Activated T-cell treated with anti-CD3 and anti-CD28 coated beads, Interleukin-2, amount 50 U/mL, for 4 hours (primary cell): Measurements from ENCODE around the gene STOML3. TPM values are rescaled to one million over a fixed set of nuclear protein-coding genes. Genes with fewer than 3 reads are reported as not detected.
"Not testable (repeated sequence)": the region's sequence is repeated elsewhere in the genome, so short reads cannot be mapped to it uniquely, and the experiment has no call there.

ENCODE experiments used
- ATAC-seq, 2 donors: fragments of 200-7000 bp; cut with Tn5 transposase; one replicate each; pipeline ENCODE4 v1.10.0; 2021
- DNase-seq: peaks from one replicate; pipeline ENCODE4 v3.0.0-alpha.2; 2020
- H3K27me3 Mint-ChIP-seq: one replicate; pipeline ENCODE4 v1.8.0; 2021; ENCODE audit warnings: low read depth, mixed read lengths
- H3K36me3 Mint-ChIP-seq: one replicate; pipeline ENCODE4 v1.8.0; 2022; ENCODE audit warnings: mixed read lengths; ENCODE audit not compliant: insufficient read depth
- H3K4me1 Mint-ChIP-seq: one replicate; pipeline ENCODE4 v1.8.0; 2021; ENCODE audit warnings: low read depth, mixed read lengths
- H3K4me3 Mint-ChIP-seq: one replicate; pipeline ENCODE4 v1.8.0; 2021; ENCODE audit warnings: mild to moderate bottlenecking, moderate library complexity, mixed read lengths
- H3K9me3 Mint-ChIP-seq: one replicate; pipeline ENCODE4 v1.8.0; 2021; ENCODE audit warnings: mixed read lengths
- total RNA-seq, 3 donors: library from RNA; stranded (reverse); gene quantifications; one replicate each; pipeline ENCODE4 v1.2.1, GENCODE V29; 2021

STOML3 gene
- total RNA-seq, 3 donors from 2014 or later, result not detected

- H3K36me3 Mint-ChIP-seq, result peaks cover 48% of the 10 kb centered on the region
- no peaks in the 10 kb centered on the region for H3K9me3 Mint-ChIP-seq
- no peaks in the 10 kb centered on the region for H3K27me3 Mint-ChIP-seq
- DNase-seq (no peak), ATAC-seq (peak in 1 of 2 donors; percentile 25)
- no peaks in the 10 kb centered on the region for H3K4me1 Mint-ChIP-seq
- H3K4me3 Mint-ChIP-seq, result no peak overlapping the region
Observed at GRCh38 chr13:39016787-39017186, 26.2 kb upstream of the STOML3 start.

DNA sequence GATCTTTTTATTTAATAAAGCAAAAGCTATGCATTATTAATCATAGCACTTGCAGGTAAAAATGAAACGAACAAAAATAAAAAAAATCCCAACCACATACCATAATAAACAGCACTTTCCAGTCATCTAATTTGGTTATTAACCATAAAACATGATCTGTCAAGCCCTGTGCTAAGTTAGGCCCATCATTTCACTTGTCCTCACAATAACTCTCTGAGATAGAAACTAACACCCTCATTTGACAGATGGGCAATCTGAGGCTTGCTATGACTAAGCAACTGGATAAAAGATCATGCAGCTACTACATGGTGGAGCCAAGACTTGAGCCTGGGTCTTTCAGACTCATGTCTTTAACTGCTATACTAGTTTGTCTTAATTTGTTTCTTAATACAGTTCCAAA lies 25.5 kb upstream of the STOML3 start:
- DNase-seq (no peak), ATAC-seq (peak; percentile 34 to 54)
- Mint-ChIP-seq H3K27me3 (no peaks in the 10 kb centered on the region), H3K9me3 (no peaks in the 10 kb centered on the region), H3K4me3 (no peak overlapping the region), H3K36me3 (peaks cover 48% of the 10 kb centered on the region), H3K4me1 (no peaks in the 10 kb centered on the region)

- ATAC-seq, result no peak
- Mint-ChIP-seq H3K27me3 (no peaks in the 10 kb centered on the region), H3K9me3 (no peaks in the 10 kb centered on the region), H3K36me3 (peaks cover 61% of the 10 kb centered on the region), H3K4me3 (no peak overlapping the region), H3K4me1 (no peaks in the 10 kb centered on the region)
- no peak for DNase-seq
Observed at GRCh38 chr13:39013462-39013861, 22.8 kb upstream of the STOML3 start.

- DNase-seq (no peak), ATAC-seq (no peak)
- Mint-ChIP-seq H3K9me3 (no peaks in the 10 kb centered on the region), H3K4me1 (no peaks in the 10 kb centered on the region), H3K27me3 (no peaks in the 10 kb centered on the region), H3K36me3 (peaks cover 62% of the 10 kb centered on the region), H3K4me3 (no peak overlapping the region)
Observed at GRCh38 chr13:39012608-39013007, 22.0 kb upstream of the STOML3 start.

DNA sequence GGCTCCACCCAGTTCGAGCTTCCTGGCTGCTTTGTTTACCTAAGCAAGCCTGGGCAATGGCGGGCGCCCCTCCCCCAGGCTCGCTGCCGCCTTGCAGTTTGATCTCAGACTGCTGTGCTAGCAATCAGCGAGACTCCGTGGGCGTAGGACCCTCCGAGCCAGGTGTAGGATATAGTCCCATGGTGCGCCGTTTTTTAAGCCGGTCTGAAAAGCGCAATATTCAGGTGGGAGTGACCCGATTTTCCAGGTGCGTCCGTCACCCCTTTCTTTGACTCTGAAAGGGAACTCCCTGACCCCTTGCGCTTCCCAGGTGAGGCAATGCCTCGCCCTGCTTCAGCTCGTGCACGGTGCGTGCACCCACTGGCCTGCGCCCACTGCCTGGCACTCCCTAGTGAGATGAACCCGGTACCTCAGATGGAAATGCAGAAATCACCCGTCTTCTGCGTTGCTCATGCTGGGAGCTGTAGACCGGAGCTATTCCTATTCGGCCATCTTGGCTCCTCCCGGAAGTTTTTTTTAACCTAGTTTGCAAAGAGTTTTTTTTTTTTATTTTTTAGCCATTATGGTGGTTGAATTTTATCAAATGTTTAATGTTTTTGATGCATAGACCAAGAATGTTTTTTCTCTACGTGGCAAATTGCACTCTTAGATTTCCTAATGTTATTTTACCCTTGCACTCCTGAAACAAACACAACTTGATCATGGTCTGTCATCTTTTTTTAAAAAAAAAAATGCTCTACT lies 15.9 kb upstream of the STOML3 start:
- not testable (repeated sequence) for H3K4me3 Mint-ChIP-seq, ATAC-seq, H3K4me1 Mint-ChIP-seq, H3K27me3 Mint-ChIP-seq, H3K9me3 Mint-ChIP-seq, DNase-seq
- H3K36me3 Mint-ChIP-seq, result peaks cover 27% of the 10 kb centered on the region

DNA sequence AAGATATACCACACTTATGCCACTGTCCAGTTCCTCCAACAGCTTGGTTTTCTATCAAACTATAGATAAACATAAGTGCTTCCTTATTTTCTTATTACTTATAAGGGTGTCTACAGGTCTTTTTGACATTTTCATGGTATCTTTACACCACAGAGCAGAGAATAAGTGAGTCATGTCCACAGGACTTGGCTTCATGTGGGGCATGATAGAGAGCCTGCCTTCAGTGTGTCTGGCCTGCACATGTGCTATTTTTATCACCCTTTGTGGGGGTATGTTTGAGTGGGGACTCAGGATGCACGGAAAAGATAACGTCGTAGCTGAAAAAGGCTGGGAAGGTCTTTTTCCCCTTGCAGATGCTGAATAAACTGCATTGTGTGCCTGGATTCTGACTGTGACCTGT lies 8.1 kb upstream of the STOML3 start:
- Mint-ChIP-seq H3K27me3 (no peaks in the 10 kb centered on the region), H3K4me1 (no peaks in the 10 kb centered on the region), H3K9me3 (no peaks in the 10 kb centered on the region), H3K4me3 (no peak overlapping the region), H3K36me3 (no peaks in the 10 kb centered on the region)
- DNase-seq (no peak), ATAC-seq (no peak)

- H3K4me1 Mint-ChIP-seq, result peaks cover 3% of the 10 kb centered on the region
- H3K4me3 Mint-ChIP-seq, result no peak overlapping the region
- no peaks in the 10 kb centered on the region for H3K36me3 Mint-ChIP-seq
- H3K9me3 Mint-ChIP-seq, result no peaks in the 10 kb centered on the region
- ATAC-seq (no peak), DNase-seq (no peak)
- H3K27me3 Mint-ChIP-seq, result no peaks in the 10 kb centered on the region
Observed at GRCh38 chr13:38993381-38993780, 2.8 kb upstream of the STOML3 start.

- peaks cover 3% of the 10 kb centered on the region for H3K27me3 Mint-ChIP-seq
- no peaks in the 10 kb centered on the region for H3K4me1 Mint-ChIP-seq
- no peak overlapping the region for H3K4me3 Mint-ChIP-seq
- peaks cover 21% of the 10 kb centered on the region for H3K9me3 Mint-ChIP-seq
- no peak for DNase-seq
- ATAC-seq, result no peak
- H3K36me3 Mint-ChIP-seq, result no peaks in the 10 kb centered on the region
Observed at GRCh38 chr13:38981096-38981495, 9.5 kb downstream of the STOML3 start.

DNA sequence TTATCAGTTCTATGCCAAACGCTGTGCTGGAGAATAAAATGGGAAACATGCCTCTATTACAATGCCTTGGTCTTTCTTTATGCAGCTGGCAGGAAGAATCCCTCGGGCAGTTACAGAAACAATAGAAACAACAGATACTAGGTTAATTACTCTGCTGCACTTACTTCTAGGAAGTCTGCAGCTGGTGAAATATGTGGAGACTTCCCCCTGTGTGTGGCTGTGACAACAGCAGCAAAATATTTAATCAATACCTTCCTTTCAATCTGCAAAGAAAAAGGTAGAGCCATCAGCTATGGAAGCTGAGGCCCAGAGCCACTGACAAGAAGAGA lies 9.9 kb downstream of the STOML3 start:
- no peaks in the 10 kb centered on the region for H3K4me1 Mint-ChIP-seq

GRCh38 chr13:38979891-38980749 lies 10.5 kb downstream of the STOML3 start:
- Mint-ChIP-seq H3K4me1 (no peaks in the 10 kb centered on the region), H3K36me3 (no peaks in the 10 kb centered on the region), H3K9me3 (peaks cover 21% of the 10 kb centered on the region), H3K4me3 (no peak overlapping the region), H3K27me3 (peaks cover 3% of the 10 kb centered on the region)
- DNase-seq (no peak), ATAC-seq (no peak)

More for the DNA sequence above, 9.9 kb downstream of the STOML3 start:
- Mint-ChIP-seq H3K27me3 (peaks cover 3% of the 10 kb centered on the region), H3K36me3 (no peaks in the 10 kb centered on the region), H3K4me3 (no peak overlapping the region), H3K9me3 (peaks cover 21% of the 10 kb centered on the region)
- no peak for ATAC-seq
- DNase-seq, result no peak

DNA sequence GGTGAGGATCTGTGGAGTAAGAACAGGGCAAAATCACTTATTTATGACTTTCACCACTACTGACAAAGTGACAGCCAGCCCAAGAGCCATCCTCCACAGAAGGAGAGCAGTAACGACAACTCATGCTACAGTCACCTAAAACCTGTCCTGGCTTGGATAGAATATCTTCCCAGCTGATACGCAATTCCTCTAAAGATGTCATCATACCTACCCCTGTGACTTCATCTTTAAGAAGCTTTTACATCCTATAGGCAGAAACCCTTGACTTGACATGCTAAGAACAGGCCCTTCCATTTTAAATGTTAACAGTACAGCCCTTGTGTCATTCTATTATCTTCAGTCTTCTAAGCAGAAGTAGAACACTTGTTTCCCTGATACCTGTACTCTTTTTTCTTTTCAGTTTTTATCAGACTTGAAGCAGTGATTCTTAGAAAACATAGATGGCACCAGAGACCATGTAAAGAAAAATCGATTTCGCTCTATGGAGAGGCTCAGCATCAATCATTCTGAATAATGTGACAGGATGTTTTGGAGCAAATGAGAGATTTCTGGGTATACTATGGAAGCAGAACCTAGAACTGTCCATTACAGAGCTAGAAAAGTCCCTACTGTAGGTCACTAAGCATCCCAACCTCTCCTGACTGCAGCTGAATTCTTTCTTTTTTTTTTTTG lies 20.1 kb downstream of the STOML3 start:
- Mint-ChIP-seq H3K4me1 (no peaks in the 10 kb centered on the region), H3K4me3 (no peak overlapping the region), H3K36me3 (no peaks in the 10 kb centered on the region), H3K27me3 (peaks cover 2% of the 10 kb centered on the region), H3K9me3 (no peaks in the 10 kb centered on the region)
- ATAC-seq, result no peak
- DNase-seq, result no peak

DNA sequence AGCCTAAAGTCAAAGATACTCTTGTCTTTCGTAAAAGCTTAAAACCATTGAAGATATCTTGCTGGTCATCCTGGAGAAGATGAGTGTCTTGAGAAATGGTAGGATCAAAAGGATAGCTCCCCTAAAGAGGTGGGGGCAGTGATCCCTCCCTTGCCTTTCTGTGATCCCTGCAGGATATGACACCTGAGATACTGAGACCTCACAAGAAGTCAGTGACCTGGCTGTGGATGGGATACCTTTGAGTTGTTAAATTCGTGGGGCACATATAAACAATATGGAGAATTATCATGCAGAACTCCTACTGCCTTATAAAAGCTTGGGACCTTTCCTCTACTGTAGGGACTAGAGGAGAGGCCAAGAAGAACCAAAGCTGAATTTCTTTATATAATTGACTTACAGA lies 21.4 kb downstream of the STOML3 start:
- DNase-seq, result no peak
- Mint-ChIP-seq H3K4me3 (no peak overlapping the region), H3K27me3 (peaks cover 6% of the 10 kb centered on the region), H3K4me1 (no peaks in the 10 kb centered on the region), H3K36me3 (no peaks in the 10 kb centered on the region), H3K9me3 (no peaks in the 10 kb centered on the region)
- no peak for ATAC-seq

DNA sequence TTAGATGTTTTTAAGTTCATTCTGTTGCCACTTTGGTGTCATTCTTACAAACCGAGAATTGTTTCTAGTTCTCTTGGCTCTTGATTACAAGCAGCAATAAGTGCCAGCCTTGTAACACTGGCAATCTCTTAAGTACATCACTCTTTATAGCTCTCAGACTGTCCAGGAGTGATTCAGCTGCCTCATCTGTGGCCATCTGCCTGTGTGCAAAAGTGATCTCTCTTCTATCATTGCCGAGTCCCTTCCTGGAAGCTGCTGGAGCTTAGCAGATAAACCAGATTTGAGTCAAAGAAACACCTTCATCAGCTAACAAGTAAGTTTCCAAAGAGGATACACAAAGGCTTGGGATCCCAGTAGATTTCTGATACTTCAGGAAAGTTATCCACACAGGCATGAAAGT lies 23.2 kb downstream of the STOML3 start:
- Mint-ChIP-seq H3K27me3 (peaks cover 9% of the 10 kb centered on the region), H3K36me3 (no peaks in the 10 kb centered on the region)

DNA sequence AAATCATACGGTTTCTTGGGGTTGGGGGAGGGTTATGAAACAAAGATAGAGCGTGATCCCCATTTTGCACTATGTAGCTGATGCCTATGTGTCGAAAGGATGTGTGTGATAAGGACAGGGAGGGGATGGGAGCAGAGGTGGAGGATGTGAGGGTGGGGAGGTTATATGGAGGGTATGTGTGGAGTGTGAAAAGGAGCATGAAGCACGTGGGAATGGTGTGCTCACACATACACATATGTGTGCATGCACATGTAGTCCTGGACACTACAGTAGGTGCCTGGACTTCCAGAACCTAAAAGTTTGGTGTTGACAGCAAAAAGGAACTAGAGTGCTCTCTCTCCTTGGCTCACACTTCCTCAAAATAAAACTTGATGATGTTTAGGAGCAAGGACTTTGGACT lies 25.4 kb downstream of the STOML3 start:
- H3K4me3 Mint-ChIP-seq, result no peak overlapping the region
- H3K36me3 Mint-ChIP-seq, result no peaks in the 10 kb centered on the region
- H3K4me1 Mint-ChIP-seq, result no peaks in the 10 kb centered on the region
- DNase-seq, result no peak
- H3K27me3 Mint-ChIP-seq, result peaks cover 15% of the 10 kb centered on the region
- H3K9me3 Mint-ChIP-seq, result no peaks in the 10 kb centered on the region
- no peak for ATAC-seq

More for the DNA sequence above, 23.2 kb downstream of the STOML3 start:
- ATAC-seq (no peak), DNase-seq (no peak)
- Mint-ChIP-seq H3K9me3 (no peaks in the 10 kb centered on the region), H3K4me1 (no peaks in the 10 kb centered on the region), H3K4me3 (no peak overlapping the region)
